Activated T-helper 1 cell treated with anti-CD3 and anti-CD28 coated beads, Interleukin-2, amount 50 U/mL, for 16 hours (primary cell): ENCODE measurements around the gene CYP2D6.
"Not testable (repeated sequence)": the region's sequence is repeated elsewhere in the genome, so short reads cannot be mapped to it uniquely, and the experiment has no call there.

Experiments used
- DNase-seq, 2 donors: peaks; one replicate each; pipeline ENCODE4 v3.0.0-alpha.2; 2020; ENCODE audit warnings: low read depth in 1 of 2, low spot score in 1 of 2

CYP2D6 gene

DNA sequence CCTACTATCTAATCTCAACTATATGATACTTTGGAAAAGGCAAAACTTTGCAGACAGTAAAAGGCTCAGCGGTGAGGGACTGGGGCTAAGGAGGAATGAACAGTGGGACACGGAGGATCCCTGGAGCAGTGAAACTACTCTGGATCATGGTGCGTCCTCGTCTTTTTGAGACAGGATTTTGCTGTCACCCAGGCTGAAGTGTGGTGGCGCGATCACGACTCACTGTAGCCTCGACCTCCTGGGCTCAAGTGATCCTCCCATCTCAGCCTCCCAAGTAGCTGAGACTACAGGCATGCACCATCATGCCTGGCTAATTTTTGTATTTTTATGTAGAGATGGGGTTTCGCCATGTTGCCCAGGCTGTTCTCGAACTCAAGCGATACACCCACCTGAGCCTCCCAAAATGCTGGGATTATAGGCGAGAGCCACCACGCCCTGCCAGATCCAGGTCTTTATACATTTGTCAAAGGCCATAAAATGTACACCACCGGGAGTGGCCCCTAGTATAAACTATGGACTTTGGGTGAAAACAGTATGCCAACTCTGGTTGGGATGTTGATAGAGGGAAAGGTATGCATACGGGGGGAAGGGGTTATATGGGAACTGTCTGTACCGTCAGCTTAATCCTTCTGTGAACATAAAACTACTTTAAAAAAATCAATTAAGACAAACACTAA, 28.0 kb upstream of the CYP2D6 start:
- no peak for DNase-seq

DNA sequence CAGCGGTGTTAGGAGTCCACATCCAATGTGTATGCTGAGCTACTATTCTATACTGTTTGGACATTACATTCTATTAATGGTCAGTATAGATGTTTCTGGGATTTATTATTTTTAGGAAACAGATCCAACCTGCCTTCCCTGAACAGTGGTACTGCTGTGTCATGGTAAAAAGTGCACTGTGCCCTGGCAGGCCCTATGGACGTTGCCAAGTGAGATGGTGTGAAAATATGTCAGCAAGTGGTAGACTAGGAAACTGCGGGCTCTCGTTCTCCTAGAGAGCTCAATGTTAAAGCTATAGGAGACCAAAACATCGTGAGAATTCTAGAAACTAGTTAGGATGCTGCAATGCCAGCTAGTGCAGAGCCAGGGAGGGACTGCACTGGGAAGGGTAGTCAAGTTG, 26.0 kb upstream of the CYP2D6 start:
- DNase-seq, result no peak

DNA sequence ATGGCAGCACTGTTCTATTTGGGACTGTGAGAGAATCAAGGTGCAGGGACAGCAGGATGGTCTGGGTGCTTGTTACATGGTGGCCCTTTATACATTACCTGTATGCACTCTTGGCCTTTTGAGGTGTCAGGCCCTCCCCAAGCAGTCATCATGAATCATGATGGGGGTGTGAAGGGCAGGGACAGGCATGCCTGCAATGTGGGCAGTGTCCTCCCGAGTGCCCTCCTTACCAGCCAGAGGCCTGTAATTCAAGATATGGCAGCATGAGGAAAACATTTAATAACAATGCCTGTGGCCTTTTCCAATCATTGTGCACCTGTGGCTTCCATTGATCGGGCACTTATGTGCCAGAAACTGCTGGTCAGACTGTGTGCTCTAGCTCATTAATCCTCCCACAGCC, 25.5 kb upstream of the CYP2D6 start:
- DNase-seq, result no peak

DNA sequence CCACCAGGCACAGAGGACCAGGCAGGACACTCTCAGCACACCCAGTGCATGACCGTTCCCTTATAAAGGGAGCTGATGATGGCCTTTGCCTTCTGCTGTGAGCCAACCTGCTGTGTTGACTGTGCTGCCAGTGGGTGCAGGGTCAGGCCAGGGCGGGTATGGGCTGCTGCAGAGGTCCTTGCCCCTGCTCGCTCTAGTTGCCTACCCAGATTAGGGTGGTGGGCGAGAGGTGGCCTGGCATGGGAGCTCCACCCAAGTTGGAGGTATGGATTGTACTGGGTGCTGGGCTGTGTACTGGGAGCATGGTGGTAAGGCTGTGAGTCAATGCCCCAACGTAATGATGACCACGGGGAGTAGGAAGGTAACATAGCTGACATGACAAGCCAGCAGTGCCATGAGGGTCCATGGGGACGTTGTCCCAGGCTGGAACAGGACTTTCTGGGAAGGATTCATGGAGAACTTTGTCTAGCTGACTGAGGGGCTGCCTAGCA, 24.5 kb upstream of the CYP2D6 start:
- no peak for DNase-seq

DNA sequence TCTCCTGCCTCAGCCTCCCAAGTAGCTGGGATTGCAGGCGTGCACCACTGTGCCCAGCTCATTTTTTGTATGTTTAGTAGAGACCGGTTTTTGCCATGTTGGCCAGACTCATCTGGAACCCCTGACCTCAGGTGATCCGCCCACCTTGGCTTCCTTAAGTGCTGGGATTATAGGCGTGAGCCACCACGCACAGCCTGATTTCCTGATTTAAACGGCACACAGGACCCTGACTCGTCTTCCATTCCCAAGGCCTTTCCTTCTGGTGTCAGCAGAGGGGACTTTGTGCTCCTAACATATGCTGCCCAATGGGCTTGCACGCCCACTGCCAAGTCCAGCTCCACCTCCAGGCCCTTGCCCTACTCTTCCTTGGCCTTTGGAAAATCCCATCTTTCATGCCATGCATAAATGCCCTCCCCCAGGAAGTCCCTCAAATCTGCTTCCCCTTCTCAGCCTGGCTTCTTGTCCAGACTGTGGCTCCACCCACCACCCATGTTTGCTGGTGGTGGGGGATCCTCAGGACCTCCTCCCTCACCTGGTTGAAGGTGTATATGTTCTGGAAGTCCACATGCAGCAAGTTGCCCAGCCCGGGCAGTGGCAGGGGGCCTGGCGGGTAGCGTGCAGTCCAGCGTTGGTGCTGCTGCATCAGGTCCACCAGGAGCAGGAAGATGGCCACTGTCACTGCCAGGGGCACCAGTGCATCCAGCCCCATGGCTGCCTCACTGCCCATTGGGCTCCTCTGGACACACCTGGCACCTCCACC, 23.9 kb upstream of the CYP2D6 start:
- DNase-seq, result no peak

DNA sequence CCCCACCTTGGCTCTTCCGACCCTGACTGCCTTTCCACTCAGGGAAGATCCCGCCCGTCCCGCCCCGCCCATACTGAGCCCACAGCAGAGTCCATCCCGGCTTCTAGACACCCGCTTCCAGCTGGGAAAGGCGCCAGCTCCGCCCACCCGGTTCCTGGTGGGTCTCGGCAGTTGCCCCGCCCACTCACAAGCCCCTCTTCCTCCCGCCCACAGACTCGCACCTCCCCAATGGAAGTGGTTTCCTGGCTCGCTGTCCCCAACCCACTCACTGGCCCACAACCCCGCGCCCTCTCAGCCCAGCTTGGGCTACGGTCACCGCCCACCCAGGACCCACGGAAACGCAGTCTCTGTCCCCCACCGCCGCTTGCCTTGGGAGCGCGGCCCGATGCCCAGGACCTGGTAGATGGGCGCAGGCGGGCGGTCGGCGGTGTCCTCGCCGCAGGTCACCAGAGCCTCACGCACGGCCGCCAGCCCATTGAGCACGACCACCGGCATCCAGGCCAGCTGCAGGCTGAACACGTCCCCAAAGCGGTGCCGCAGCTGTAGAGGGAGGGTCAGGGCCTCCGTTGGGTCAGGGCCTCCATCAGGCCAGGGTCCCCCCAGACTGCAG, 22.2 kb upstream of the CYP2D6 start:
- no peak for DNase-seq

DNA sequence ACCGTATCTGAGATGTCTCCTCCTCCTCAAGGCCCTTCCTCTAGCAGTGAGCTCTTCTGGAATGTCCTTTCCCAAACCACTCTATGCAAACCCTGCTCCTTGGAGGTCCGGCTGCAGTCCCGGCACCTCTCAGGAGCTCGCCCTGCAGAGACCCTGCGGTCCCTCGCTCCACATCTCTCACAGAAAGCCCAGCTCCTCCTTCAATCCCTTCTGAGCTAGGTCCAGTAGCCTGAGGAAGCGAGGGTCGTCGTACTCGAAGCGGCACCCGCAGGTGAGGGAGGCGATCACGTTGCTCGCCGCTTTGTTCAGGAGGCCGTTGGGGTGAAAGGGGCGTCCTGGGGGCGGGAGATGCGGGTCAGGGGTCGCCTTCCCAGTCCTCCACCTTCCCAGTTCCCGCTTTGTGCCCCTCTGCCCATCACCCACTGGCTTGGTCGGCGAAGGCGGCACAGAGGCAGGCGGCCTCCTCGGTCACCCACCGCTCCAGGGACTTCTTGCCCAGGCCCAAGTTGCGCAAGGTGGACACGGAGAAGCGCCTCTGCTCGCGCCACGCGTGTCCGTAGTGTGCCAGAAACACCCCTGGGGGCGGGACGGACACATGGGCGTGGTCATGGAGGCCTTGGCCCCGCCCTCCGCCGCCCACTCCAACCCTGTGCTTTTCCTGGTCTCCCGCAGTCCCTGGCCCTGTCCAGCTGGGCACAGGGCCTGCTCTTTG, 21.5 kb upstream of the CYP2D6 start:
- no peak for DNase-seq

DNA sequence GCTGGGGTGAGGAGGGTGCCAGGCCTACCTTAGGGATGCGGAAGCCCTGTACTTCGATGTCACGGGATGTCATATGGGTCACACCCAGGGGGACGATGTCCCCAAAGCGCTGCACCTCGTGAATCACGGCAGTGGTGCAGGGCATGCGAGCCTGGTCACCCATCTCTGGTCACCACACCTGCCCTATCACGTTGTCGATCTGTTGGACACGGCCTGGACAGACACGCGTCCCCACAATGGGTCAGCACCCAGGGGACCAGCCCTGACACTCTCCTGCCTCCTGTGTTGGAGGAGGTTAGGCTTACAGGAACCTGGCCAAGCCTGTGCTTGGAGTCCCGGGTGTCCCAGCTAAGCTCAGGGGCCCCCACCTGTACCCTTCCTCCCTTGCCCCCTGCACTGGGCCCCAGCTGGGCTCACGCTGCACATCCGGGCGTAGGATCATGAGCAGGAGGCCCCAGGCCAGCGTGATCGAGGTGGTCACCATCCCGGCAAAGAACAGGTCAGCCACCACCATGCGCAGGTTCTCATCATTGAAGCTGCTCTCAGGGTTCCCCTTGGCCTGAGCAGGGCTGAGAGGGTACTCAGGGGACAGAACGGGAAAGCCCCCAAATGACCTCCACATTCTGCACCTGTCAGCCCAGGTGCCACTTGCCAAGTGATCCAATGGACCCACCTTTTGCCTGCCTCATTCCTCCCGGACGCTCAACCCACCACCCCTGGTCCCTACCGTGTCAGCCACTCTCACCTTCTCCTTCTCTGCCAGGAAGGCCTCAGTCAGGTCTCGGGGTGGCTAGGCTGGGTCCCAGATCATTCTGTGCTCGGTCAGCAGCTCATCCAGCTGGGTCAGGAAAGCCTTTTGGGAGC, 20.3 kb upstream of the CYP2D6 start:
- no peak for DNase-seq

DNA sequence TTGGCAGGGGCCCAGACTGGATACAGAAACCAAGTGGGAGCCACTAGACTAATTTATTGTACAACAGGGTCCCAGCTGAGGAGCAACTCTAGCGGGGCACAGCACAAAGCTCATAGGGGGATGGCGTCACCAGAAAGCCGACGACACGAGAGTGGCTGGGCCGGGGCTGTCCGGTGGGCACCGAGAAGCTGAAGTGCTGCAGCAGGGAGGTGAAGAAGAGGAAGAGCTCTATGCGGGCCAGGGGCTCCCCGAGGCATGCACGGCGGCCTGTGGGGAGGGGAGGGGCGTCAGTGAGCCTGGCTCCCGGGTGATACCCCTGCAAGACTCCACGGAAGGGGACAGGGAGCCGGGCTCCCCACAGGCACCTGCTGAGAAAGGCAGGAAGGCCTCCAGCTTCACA, 19.2 kb upstream of the CYP2D6 start:
- DNase-seq, result not testable (repeated sequence)

DNA sequence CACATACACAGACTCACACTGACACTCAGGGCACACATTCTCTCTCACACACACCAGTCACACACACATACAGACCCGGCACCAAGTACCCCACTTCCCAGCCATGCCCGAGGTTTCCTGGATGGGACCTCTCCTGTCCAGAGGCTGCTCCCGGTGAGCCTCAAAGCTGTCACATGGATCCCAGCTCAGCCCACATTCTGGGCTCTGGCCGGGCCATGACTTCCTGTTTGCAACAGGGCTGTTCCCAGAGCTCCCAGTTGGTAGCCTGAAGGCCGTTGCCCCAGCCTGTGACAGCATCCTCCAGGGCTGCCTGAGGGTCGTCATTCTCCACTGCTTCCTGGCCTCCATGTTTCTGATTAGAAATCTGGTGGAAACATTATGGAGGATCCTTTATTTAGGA, 14.6 kb upstream of the CYP2D6 start:
- no peak for DNase-seq

DNA sequence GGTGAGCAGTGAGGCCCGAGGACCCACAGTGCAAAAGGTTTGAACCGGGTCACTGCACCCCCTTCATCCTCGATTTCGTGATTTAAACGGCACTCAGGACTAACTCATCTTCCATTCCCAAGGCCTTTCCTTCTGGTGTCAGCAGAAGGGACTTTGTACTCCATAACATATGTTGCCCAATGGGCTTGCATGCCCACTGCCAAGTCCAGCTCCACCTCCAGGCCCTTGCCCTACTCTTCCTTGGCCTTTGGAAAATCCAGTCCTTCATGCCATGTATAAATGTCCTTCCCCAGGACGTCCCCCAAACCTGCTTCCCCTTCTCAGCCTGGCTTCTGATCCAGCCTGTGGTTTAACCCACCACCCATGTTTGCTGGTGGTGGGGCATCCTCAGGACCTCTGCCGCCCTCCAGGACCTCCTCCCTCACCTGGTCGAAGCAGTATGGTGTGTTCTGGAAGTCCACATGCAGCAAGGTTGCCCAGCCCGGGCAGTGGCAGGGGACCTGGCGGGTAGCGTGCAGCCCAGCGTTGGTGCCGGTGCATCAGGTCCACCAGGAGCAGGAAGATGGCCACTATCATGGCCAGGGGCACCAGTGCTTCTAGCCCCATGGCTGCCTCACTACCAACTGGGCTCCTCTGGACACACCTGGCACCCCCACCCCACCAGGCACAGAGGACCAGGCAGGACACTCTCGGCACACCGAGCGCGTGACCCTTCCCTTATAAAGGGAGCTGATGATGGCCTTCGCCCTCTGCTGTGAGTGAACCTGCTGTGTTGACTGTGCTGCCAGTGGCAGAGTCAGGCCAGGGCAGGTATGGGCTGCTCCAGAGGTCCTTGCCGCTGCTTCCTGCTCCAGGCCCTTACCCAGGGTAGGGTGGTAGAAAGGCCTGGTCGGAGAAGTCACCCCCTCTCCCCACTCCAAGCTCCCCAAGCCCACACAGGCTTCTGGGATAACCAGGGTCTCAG, 13.5 kb upstream of the CYP2D6 start:
- not testable (repeated sequence) for DNase-seq

DNA sequence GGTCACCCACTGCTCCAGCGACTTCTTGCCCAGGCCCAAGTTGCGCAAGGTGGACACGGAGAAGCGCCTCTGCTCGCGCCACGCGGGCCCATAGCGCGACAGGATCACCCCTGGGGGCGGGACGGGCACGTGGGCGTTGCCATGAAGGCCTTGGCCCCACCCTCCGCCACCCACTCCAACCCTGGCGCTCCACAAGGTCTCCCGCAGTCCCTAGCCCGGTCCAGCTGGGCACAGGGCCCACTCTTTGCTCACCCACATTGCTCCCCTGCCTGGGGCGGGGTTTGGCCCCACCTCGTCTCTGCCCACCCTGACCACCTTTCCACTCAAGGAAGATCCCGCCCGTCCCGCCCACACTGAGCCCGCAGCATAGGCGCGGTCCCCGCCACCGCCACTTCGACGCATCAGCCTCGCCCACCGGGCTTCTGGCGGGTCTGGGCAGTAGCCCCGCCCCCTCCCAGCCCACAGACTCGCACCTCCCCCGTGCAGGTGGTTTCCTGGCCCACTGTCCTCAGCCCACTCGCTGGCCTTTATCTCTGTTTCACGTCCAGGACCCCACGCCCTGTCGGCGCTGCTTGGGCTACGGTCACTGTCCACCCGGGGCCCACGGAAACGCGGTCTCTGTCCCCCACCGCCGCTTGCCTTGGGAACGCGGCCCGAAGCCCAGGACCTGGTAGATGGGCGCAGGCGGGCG, 12.3 kb upstream of the CYP2D6 start:
- DNase-seq, result no peak

DNA sequence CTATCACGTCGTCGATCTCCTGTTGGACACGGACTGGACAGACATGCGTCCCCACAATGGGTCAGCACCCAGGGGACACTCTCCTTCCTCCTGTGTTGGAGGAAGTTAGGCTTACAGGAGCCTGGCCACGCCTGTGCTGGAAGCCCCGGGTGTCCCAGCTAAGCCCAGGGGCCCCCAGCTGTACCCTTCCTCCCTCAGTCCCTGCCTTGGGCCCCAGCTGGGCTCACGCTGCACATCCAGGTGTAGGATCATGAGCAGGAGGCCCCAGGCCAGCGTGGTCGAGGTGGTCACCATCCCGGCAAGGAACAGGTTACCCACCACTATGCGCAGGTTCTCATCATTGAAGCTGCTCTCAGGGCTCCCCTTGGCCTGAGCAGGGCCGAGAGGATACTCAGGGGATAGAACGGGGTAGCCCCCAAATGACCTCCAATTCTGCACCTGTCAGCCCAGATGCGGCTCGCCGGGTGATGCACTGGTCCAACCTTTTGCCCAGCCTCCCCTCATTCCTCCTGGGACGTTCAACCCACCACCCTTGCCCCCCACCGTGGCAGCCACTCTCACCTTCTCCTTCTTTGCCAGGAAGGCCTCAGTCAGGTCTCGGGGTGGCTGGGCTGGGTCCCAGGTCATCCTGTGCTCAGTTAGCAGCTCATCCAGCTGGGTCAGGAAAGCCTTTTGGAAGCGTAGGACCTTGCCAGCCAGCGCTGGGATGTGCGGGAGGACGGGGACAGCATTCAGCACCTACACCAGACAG, 10.9 kb upstream of the CYP2D6 start:
- not testable (repeated sequence) for DNase-seq

DNA sequence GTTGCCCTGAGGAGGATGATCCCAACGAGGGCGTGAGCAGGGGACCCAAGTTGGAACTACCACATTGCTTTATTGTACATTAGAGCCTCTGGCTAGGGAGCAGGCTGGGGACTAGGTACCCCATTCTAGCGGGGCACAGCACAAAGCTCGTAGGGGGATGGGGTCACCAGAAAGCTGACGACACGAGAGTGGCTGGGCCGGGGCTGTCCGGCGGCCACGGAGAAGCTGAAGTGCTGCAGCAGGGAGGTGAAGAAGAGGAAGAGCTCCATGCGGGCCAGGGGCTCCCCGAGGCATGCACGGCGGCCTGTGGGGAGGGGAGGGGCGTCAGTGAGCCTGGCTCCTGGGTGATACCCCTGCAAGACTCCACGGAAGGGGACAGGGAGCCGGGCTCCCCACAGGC, 9.5 kb upstream of the CYP2D6 start:
- not testable (repeated sequence) for DNase-seq

DNA sequence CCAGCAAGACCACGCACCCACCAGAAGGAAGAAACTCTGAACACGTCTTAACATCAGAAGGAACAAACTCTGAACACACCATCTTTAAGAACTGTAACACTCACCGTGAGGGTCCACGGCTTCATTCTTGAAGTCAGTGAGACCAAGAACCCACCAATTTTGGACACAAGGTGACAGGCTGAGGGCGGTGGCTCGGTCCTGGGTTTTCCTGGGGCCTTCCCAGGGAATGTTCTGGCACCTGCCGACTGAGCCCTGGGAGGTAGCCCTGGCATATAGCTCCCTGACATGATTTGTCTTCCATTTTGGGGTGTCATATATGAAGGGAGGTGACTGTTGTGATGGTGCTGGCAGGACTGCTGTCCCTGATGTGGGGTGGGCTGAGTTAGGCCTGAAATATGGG, 8.9 kb upstream of the CYP2D6 start:
- not testable (repeated sequence) for DNase-seq

DNA sequence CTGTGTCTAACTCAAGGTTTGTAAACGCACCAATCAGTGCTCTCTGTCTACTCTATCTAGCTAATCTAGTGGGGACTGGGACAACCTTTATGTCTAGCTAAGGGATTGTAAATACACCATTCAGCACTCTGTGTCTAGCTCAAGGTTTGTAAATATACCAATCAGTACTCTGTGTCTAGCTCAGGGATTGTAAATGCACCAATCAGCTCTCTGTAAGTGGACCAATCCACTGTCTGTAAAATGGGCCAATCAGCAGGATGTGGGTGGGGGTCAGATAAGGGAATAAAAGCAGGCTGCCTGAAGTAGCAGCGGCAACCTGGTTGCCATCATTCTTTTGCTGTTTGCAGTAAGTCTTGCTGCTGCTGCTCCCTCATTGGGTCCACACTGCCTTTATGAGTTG, 8.4 kb upstream of the CYP2D6 start:
- DNase-seq, result no peak

DNA sequence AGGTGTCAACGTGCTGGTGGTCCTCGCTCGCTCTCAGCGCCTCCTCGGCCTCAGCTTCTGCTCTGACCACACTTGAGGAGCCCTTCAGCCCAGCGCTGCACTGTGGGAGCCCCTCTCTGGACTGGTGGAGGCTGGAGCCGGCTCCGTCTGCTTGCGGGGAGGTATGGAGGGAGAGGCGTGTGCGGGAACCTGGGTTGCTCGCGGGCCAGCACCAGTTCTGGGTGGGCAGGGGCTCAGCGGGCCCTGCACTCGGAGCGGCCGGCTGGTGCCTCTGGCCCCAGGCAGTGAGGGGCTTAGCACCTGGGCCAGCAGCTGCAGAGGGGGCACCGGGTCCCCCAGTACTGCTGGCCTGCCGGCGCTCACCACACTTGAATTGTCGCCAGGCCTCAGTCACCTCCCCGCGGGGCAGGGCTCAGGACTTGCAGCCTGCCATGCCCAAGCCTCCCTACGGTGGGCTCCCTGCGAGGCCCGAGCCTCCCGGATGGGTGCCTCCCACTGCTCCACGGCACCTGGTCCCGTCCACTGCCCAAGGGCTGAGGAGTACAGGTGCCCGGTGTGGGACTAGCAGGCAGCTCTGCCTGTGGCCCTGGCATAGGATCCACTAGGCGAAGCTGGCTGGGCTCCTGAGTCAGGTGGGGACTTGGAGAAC, 7.6 kb upstream of the CYP2D6 start:
- DNase-seq, result no peak

DNA sequence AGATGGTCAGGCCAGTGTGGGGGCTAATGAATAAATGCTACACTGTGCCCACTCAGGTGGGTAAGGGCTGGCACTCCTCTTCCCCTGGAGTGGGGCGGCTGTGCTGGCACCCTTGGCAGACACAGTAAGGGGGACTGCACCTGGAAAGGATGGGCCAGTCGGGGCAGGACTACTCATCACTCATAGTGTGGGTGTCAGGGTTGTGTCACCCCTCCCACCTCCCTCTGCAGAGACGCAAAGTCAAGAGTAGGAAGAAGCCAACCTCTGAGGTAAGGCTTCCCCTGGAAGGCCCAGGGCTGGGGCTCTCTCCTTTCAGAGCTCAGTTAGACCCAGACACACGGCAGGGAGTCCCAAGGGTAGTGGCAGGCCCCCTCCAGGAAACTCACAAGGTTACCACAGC, 5.1 kb upstream of the CYP2D6 start:
- DNase-seq, result not testable (repeated sequence)
